Mesenchymal stem cell (in vitro differentiated cells and primary cell): ENCODE measurements around the gene UNC5C.

Source experiments
- DNase-seq: peaks from one replicate; pipeline ENCODE4 v3.0.0-alpha.2; 2013
- H2AFZ ChIP-seq: one replicate; pipeline ENCODE4 v1.6.1; 2013; ENCODE audit warnings: low read depth, mild to moderate bottlenecking, control low read depth, inconsistent platforms, low read length, moderate library complexity
- H2AK5ac ChIP-seq: 2 replicates; pipeline ENCODE4 v1.6.1; 2013; ENCODE audit warnings: low read length, moderate library complexity, mild to moderate bottlenecking, inconsistent platforms; ENCODE audit not compliant: severe bottlenecking
- H2BK120ac ChIP-seq: one replicate; pipeline ENCODE4 v1.6.1; 2013; ENCODE audit warnings: low read depth, mild to moderate bottlenecking, inconsistent platforms, low read length, moderate library complexity
- H2BK12ac ChIP-seq, 2 experiments: one replicate each; pipeline ENCODE4 v1.6.1; 2013; ENCODE audit warnings: inconsistent platforms in 2 of 2, low read length in 2 of 2, mild to moderate bottlenecking in 2 of 2, moderate library complexity in 2 of 2, control low read depth in 1 of 2
- H2BK15ac ChIP-seq: one replicate; pipeline ENCODE4 v1.6.1; 2013; ENCODE audit warnings: mild to moderate bottlenecking, low read depth, inconsistent platforms; ENCODE audit not compliant: poor library complexity, severe bottlenecking
- H2BK5ac ChIP-seq: 2 replicates; pipeline ENCODE4 v1.6.1; 2013; ENCODE audit warnings: low read depth, mild to moderate bottlenecking, low read length, control low read depth, inconsistent platforms; ENCODE audit not compliant: poor library complexity, severe bottlenecking
- H3K14ac ChIP-seq, 2 experiments: one replicate each; pipeline ENCODE4 v1.6.1; 2013; ENCODE audit warnings: inconsistent platforms in 2 of 2, low read length in 2 of 2, control low read depth in 1 of 2, mild to moderate bottlenecking in 1 of 2, moderate library complexity in 1 of 2
- H3K18ac ChIP-seq, 2 experiments: one replicate each; pipeline ENCODE4 v1.6.1; 2013; ENCODE audit warnings: inconsistent platforms in 2 of 2, low read length in 2 of 2, control low read depth in 1 of 2, low read depth in 1 of 2, mild to moderate bottlenecking in 1 of 2
- H3K23ac ChIP-seq, 2 experiments: one replicate each; pipeline ENCODE4 v1.6.1; 2013; ENCODE audit warnings: inconsistent platforms in 2 of 2, low read length in 2 of 2, mild to moderate bottlenecking in 2 of 2, moderate library complexity in 2 of 2, control low read depth in 1 of 2
- H3K27ac ChIP-seq: 2 replicates; pipeline ENCODE4 v1.5.1; 2013; ENCODE audit warnings: mild to moderate bottlenecking, moderate library complexity, low read length, control low read depth, inconsistent platforms; ENCODE audit not compliant: poor library complexity, severe bottlenecking
- H3K27me3 ChIP-seq, 2 experiments: 2 replicates each; pipeline versions ENCODE4 v1.6.1 to v1.7.0; 2013; ENCODE audit warnings: low read length in 2 of 2, mild to moderate bottlenecking in 2 of 2, moderate library complexity in 2 of 2, control low read depth in 1 of 2, inconsistent platforms in 1 of 2; ENCODE audit not compliant: control insufficient read depth in 1 of 2, insufficient read depth in 1 of 2
- H3K36me3 ChIP-seq, 2 experiments: 2 replicates each; pipeline versions ENCODE4 v1.6.1 to v1.7.0; 2013; ENCODE audit warnings: low read length in 2 of 2, control low read depth in 1 of 2, inconsistent platforms in 1 of 2, low read depth in 1 of 2, mild to moderate bottlenecking in 1 of 2; ENCODE audit not compliant: insufficient read depth in 2 of 2, control insufficient read depth in 1 of 2
- H3K4ac ChIP-seq, 2 experiments: one replicate each; pipeline ENCODE4 v1.6.1; 2013; ENCODE audit warnings: inconsistent platforms in 2 of 2, low read length in 2 of 2, mild to moderate bottlenecking in 2 of 2, moderate library complexity in 2 of 2, control low read depth in 1 of 2, low read depth in 1 of 2
- H3K4me1 ChIP-seq: 2 replicates; pipeline ENCODE4 v1.6.1; 2013; ENCODE audit warnings: low read depth, low read length, control low read depth; ENCODE audit not compliant: control insufficient read depth, insufficient read depth
- H3K4me2 ChIP-seq: 2 replicates; pipeline ENCODE4 v1.6.1; 2013; ENCODE audit warnings: low read length, mild to moderate bottlenecking, inconsistent platforms; ENCODE audit not compliant: poor library complexity, severe bottlenecking
- H3K4me3 ChIP-seq, 2 experiments: 2 replicates each; pipeline versions ENCODE4 v1.5.1 to v1.7.0; 2013; ENCODE audit warnings: low read length in 2 of 2, mild to moderate bottlenecking in 2 of 2, control low read depth in 1 of 2, low read depth in 1 of 2; ENCODE audit not compliant: insufficient read depth in 1 of 2
- H3K79me1 ChIP-seq: replicated peaks from 2 replicates; pipeline ENCODE4 v1.6.1; 2013; ENCODE audit warnings: mild to moderate bottlenecking, control low read depth, low read length, inconsistent platforms; ENCODE audit not compliant: poor library complexity, severe bottlenecking
- H3K9ac ChIP-seq: 2 replicates; pipeline ENCODE4 v1.7.0; 2013; ENCODE audit warnings: mild to moderate bottlenecking, low read length, moderate library complexity
- H3K9me3 ChIP-seq: 2 replicates; pipeline ENCODE4 v1.7.0; 2013; ENCODE audit warnings: mild to moderate bottlenecking, low read length; ENCODE audit not compliant: control insufficient read depth
- H4K8ac ChIP-seq: one replicate; pipeline ENCODE4 v1.6.1; 2013; ENCODE audit warnings: inconsistent platforms, mild to moderate bottlenecking, low read length, moderate library complexity
- H4K91ac ChIP-seq: one replicate; pipeline ENCODE4 v1.6.1; 2013; ENCODE audit warnings: mild to moderate bottlenecking, low read length, inconsistent platforms
- WGBS: methylation state at CpG from one replicate; pipeline ENCODE4 v1.1.7; 2013; ENCODE audit warnings: mixed read lengths; 5-methylcytosine and 5-hydroxymethylcytosine counted together

The UNC5C gene

DNA sequence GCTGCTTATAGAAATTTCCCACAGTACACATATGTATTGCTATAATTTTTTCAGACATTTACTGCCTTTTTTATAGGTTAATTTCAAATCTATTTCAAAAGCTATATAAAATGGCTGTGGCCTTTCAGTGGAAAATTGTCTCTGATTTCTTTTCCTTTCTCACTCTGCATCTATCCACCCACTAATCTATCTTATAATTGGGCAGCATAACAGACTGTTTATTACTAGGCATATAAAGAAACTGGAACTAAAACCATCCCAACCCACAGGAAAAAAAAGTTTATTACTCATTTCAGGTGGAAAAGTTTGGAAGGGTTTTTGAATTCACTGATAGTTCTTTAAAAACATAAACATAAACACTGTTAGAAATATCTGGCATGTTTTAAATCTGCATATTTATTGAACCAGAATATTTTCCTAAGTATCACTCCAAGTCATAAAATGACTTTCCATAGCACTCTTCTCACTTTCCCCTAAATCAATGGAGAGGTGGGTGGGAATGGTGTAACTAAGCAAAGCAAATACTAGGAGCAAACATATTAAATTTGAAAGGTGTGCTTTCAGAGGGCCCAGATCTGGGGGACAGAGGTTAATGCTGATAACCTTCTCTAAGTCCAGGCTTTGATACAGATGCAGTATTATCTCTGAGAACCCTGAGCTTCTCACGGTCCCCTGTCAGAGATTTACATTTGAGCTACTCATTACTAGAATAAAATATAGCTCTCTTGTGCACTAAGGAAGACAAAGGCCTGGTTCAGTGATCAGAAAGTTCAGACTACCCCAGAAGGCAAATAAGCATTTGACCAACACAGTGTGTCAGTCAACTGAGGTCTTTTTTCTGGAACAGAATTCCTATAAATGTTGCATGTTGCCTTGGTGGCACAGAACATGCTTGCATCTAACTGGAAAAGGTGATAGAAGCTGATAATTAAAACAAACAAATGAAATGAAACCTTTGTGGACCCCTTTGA is 328.3 kb downstream of the UNC5C start:
- Histone ChIP-seq H4K8ac (no peak overlapping the region), H3K9me3 (no peaks in the 10 kb centered on the region), H3K36me3 (no peaks in the 10 kb centered on the region), H3K4ac (no peak overlapping the region), H2BK12ac (no peak overlapping the region), H3K23ac (no peak overlapping the region), H3K9ac (no peak overlapping the region), H2BK5ac (no peak overlapping the region), H3K79me1 (no peaks in the 10 kb centered on the region), H2AFZ (no peak overlapping the region), H4K91ac (no peak overlapping the region), H3K18ac (no peak overlapping the region), H3K4me2 (no peak overlapping the region), H2BK15ac (no peak overlapping the region), H3K4me3 (no peak overlapping the region), H3K27me3 (no peaks in the 10 kb centered on the region), H2AK5ac (no peak overlapping the region), H3K14ac (no peak overlapping the region), H3K4me1 (no peaks in the 10 kb centered on the region), H3K27ac (no peak overlapping the region), H2BK120ac (no peak overlapping the region)
- no peak for DNase-seq
- WGBS, result no CpG with 5 or more reads among the region's 1 CpG

DNA sequence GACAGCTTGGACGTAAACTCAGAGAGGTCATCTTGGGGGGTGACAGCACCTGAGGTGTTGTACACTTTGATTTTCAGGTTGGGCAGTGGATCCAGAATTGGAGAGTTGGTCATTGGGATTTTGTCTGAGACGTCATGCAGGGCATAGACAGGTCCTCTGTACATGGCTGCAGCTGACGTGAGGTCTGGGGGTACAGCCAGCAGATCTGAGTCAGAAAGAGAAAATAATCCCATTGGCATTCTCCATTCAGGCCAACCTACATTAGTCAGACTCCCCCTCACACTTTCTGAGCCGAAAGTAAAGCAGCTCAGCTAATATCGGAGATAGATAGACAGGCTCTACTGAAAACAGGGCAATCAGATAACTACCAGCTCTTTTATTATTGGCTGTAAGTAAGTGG is 329.7 kb downstream of the UNC5C start:
- 94% methylated on average over 3 of the region's 5 CpGs for WGBS
- Histone ChIP-seq H3K9ac (no peak overlapping the region), H3K4ac (no peak overlapping the region)

DNA sequence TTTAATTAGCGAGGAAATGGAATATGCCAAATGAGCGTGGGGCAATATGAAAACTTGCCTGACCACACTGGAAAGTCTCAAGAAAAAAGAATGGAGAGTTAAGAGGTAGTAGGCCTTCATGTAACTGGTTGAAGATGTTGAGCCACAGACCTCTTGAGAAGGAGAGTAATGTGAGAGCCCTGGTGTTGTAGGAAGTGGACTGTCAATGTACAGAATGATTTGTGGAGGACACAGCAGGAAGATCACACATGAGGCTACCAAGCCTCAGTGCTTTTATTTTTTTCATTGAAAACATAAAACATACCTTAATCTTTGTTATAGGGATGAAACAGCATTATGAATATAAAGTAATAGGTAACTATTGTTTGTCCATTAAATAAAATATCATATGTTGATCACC is 331.6 kb downstream of the UNC5C start:
- DNase-seq, result peak; percentile 42
- Histone ChIP-seq H3K27me3 (no peaks in the 10 kb centered on the region), H2BK5ac (no peak overlapping the region), H2AFZ (no peak overlapping the region), H2BK15ac (no peak overlapping the region), H3K9me3 (no peaks in the 10 kb centered on the region), H3K9ac (no peak overlapping the region), H3K79me1 (no peaks in the 10 kb centered on the region), H2BK120ac (no peak overlapping the region), H3K4me1 (no peaks in the 10 kb centered on the region), H3K23ac (no peak overlapping the region), H4K91ac (no peak overlapping the region), H3K14ac (no peak overlapping the region), H3K4ac (no peak overlapping the region), H3K4me3 (no peak overlapping the region), H4K8ac (no peak overlapping the region), H2BK12ac (no peak overlapping the region), H3K4me2 (no peak overlapping the region), H2AK5ac (no peak overlapping the region), H3K18ac (no peak overlapping the region), H3K27ac (no peak overlapping the region), H3K36me3 (no peaks in the 10 kb centered on the region)
- WGBS, result 95% methylated on average over 2 of the region's 2 CpGs

More for the DNA sequence above, 329.7 kb downstream of the UNC5C start:
- Histone ChIP-seq H4K8ac (no peak overlapping the region), H2BK12ac (no peak overlapping the region), H3K4me1 (no peaks in the 10 kb centered on the region), H2AK5ac (no peak overlapping the region), H3K27ac (no peak overlapping the region), H3K4me3 (no peak overlapping the region), H2BK5ac (no peak overlapping the region), H2BK15ac (no peak overlapping the region), H2AFZ (no peak overlapping the region), H3K18ac (no peak overlapping the region), H4K91ac (no peak overlapping the region), H2BK120ac (no peak overlapping the region), H3K4me2 (no peak overlapping the region), H3K79me1 (no peaks in the 10 kb centered on the region), H3K23ac (no peak overlapping the region), H3K14ac (no peak overlapping the region), H3K36me3 (no peaks in the 10 kb centered on the region), H3K27me3 (no peaks in the 10 kb centered on the region), H3K9me3 (no peaks in the 10 kb centered on the region)
- no peak for DNase-seq

DNA sequence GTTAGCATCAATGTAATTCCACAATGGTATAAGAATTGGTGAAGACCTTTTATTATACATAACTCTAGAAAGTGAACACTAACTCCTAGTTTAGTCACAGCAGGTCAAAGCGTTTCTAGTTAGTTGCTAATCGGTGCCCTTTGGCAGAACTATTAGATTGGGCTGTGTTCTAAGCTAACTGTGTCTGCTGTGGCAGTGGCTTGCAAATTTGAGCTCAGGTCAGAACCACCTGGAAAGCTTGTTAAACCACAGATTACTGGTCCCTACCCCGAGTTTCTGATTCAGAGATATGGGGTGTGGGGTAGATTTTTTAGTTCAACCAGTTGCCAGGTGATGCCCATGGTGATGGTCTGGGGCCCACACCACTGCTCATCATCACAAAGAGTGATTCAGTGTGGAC is 332.1 kb downstream of the UNC5C start:
- Histone ChIP-seq H3K36me3 (no peaks in the 10 kb centered on the region), H3K9ac (no peak overlapping the region), H4K91ac (no peak overlapping the region), H2BK5ac (no peak overlapping the region), H2BK120ac (no peak overlapping the region), H3K4me1 (no peaks in the 10 kb centered on the region), H2AK5ac (no peak overlapping the region), H3K18ac (peak overlapping the region; percentile 2 to 30), H3K9me3 (no peaks in the 10 kb centered on the region), H3K79me1 (no peaks in the 10 kb centered on the region), H3K4me2 (no peak overlapping the region), H4K8ac (no peak overlapping the region), H2BK12ac (no peak overlapping the region), H3K27ac (no peak overlapping the region), H2BK15ac (no peak overlapping the region), H3K14ac (no peak overlapping the region), H3K27me3 (no peaks in the 10 kb centered on the region), H3K23ac (no peak overlapping the region), H3K4ac (peak overlapping the region in 1 of 2 experiments; percentile 50), H3K4me3 (no peak overlapping the region), H2AFZ (no peak overlapping the region)
- no peak for DNase-seq
- 96% methylated on average over 3 of the region's 3 CpGs for WGBS
